ENCODE data around the gene RPIA. TPM values are rescaled to one million over a fixed set of nuclear protein-coding genes. Genes with fewer than 3 reads are reported as not detected.

RPIA gene
- total and polyA plus RNA-seq, 4 donors, result 16.8 to 25.3 (median 18.4) TPM

DNA sequence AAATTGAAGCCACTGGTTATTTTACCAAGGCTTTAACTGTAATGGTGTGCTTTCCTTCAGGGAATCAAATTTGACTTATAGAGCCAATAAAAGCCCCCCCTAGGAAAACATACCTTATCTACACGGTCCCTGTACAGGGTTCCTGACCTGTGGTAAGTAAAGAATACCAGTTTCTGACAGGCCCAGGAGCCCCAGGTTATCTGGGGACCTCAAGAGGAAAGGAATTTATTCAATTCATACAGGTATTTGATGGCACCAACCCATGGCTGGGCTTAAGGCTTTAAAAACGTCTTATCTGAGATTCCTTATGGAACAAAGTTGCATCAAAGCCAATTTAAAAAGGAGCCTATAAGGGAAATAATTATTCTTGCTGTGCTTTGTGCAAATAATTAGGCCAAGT lies 7.0 kb upstream of the RPIA start:
- no peaks in the 10 kb centered on the region for H3K27me3 ChIP-seq (ENCODE audit: control insufficient read depth in 3 of 3, insufficient read depth in 3 of 3, low read length in 2 of 3)
- no peak overlapping the region for H3K9ac ChIP-seq (ENCODE audit: insufficient read depth in 1 of 2, low read length in 2 of 2)
- TF ChIP-seq CTCF (IDR thresholded peaks at IDR 0.05; ENCODE audit: control extremely low read depth, extremely low read depth), result no peak
- H3K4me3 ChIP-seq, result no peak overlapping the region
- H3K27ac ChIP-seq (ENCODE audit: low read depth in 1 of 2, low read length in 1 of 2), result no peak overlapping the region
- H3K9me3 ChIP-seq (ENCODE audit: control insufficient read depth in 4 of 4, insufficient read depth in 3 of 4, low read length in 3 of 4), result peaks cover 0 to 6% (median under 1%) of the 10 kb centered on the region in 4 donors
- peaks cover 0 to 2% (median 0%) of the 10 kb centered on the region in 5 donors for H3K4me1 ChIP-seq (ENCODE audit: control insufficient read depth in 5 of 5, insufficient read depth in 5 of 5, low read length in 5 of 5)
- WGBS, 2 donors, result 82 to 87% methylated on average over 2 of the region's 2 CpGs
- DNase-seq (no peak), ATAC-seq (ENCODE audit: insufficient read depth, low FRiP score) (no peak)
- H3K36me3 ChIP-seq (ENCODE audit: control insufficient read depth in 4 of 4, insufficient read depth in 4 of 4, low read length in 4 of 4), result no peaks in the 10 kb centered on the region

DNA sequence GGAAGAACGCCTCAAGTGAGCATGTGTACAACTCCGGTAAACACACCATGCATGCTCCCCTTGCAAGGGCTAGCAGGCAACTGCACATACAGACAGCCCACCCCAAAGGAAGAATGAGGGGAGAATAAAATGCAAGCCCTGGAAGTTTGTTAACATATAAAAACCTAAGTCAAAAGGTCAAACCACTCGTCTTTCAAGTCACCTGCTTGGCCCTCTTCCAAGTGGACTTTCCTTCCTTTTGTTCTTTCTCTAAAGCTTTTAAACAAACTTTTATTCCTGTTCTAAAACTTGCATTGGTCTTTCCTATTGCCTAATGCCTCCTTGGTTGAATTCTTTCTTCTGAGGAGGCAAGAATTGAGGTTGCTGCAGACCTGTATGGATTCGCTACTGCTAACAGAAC lies 5.2 kb upstream of the RPIA start:
- Histone ChIP-seq H3K27ac (ENCODE audit: low read depth in 1 of 2, low read length in 1 of 2) (no peak overlapping the region), H3K9me3 (ENCODE audit: control insufficient read depth in 4 of 4, insufficient read depth in 3 of 4, low read length in 3 of 4) (peaks cover 0 to 6% (median under 1%) of the 10 kb centered on the region in 4 donors), H3K9ac (ENCODE audit: insufficient read depth in 1 of 2, low read length in 2 of 2) (no peak overlapping the region), H3K4me1 (ENCODE audit: control insufficient read depth in 5 of 5, insufficient read depth in 5 of 5, low read length in 5 of 5) (peaks cover 4 to 7% (median 4%) of the 10 kb centered on the region in 5 donors), H3K4me3 (no peak overlapping the region), H3K36me3 (ENCODE audit: control insufficient read depth in 4 of 4, insufficient read depth in 4 of 4, low read length in 4 of 4) (no peaks in the 10 kb centered on the region), H3K27me3 (ENCODE audit: control insufficient read depth in 3 of 3, insufficient read depth in 3 of 3, low read length in 2 of 3) (no peaks in the 10 kb centered on the region)
- ATAC-seq (ENCODE audit: insufficient read depth, low FRiP score), result no peak
- TF ChIP-seq CTCF (IDR thresholded peaks at IDR 0.05; ENCODE audit: control extremely low read depth, extremely low read depth), result no peak
- 74 to 83% methylated on average over 4 of the region's 4 CpGs for WGBS, 2 donors
- DNase-seq, result no peak

GRCh38 chr2:88687384-88687783 lies 4.1 kb upstream of the RPIA start:
- H3K9me3 ChIP-seq (ENCODE audit: control insufficient read depth in 4 of 4, insufficient read depth in 3 of 4, low read length in 3 of 4), result peaks cover 0 to 6% (median under 1%) of the 10 kb centered on the region in 4 donors
- no peak overlapping the region for H3K9ac ChIP-seq (ENCODE audit: insufficient read depth in 1 of 2, low read length in 2 of 2)
- peaks cover 4 to 8% (median 4%) of the 10 kb centered on the region in 5 donors for H3K4me1 ChIP-seq (ENCODE audit: control insufficient read depth in 5 of 5, insufficient read depth in 5 of 5, low read length in 5 of 5)
- TF ChIP-seq CTCF (IDR thresholded peaks at IDR 0.05; ENCODE audit: control extremely low read depth, extremely low read depth), result no peak
- peaks cover 0 to 2% (median 0%) of the 10 kb centered on the region in 4 donors for H3K36me3 ChIP-seq (ENCODE audit: control insufficient read depth in 4 of 4, insufficient read depth in 4 of 4, low read length in 4 of 4)
- no peak for DNase-seq
- H3K4me3 ChIP-seq, result no peak overlapping the region
- no peak overlapping the region for H3K27ac ChIP-seq (ENCODE audit: low read depth in 1 of 2, low read length in 1 of 2)
- ATAC-seq (ENCODE audit: insufficient read depth, low FRiP score), result no peak
- no peaks in the 10 kb centered on the region for H3K27me3 ChIP-seq (ENCODE audit: control insufficient read depth in 3 of 3, insufficient read depth in 3 of 3, low read length in 2 of 3)
